ENCODE data around the gene PTPRN2. TPM values are rescaled to one million over a fixed set of nuclear protein-coding genes. Genes with fewer than 3 reads are reported as not detected.

The PTPRN2 gene
- total RNA-seq, 2 donors from 2014 or later: 26.1 to 55.5 TPM

DNA sequence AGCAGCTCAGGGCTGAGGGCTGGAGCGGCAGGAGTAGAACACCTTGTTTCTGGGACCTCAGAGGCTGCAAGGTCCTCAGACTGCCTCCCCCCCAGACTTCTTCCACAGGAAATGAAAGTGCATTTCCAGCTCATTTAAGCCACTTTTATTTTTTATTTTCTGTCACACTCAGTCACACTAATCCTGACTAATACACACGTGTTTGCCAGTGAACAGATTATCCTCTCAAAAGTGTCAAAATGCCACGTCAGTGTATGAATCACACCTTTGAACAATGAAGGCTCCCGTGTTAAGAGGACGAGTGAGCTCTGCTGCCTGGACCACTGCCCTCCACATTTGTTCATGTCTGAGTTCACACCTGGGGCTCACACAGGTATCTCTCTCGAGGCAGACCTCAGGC lies 762.3 kb downstream of the PTPRN2 start:
- no peaks in the 10 kb centered on the region for H3K36me3 ChIP-seq
- DNase-seq (ENCODE audit: low spot score): no peak
- no peak overlapping the region for H3K4me3 ChIP-seq
- intact Hi-C loops (cut with DNase I): no loop called here
- no peak overlapping the region for H3K27ac ChIP-seq
- TF ChIP-seq POLR2A (IDR thresholded peaks at IDR 0.05) (no peak), POLR2AphosphoS5 (IDR thresholded peaks at IDR 0.05) (no peak)
- TF ChIP-seq, protein P1, sequence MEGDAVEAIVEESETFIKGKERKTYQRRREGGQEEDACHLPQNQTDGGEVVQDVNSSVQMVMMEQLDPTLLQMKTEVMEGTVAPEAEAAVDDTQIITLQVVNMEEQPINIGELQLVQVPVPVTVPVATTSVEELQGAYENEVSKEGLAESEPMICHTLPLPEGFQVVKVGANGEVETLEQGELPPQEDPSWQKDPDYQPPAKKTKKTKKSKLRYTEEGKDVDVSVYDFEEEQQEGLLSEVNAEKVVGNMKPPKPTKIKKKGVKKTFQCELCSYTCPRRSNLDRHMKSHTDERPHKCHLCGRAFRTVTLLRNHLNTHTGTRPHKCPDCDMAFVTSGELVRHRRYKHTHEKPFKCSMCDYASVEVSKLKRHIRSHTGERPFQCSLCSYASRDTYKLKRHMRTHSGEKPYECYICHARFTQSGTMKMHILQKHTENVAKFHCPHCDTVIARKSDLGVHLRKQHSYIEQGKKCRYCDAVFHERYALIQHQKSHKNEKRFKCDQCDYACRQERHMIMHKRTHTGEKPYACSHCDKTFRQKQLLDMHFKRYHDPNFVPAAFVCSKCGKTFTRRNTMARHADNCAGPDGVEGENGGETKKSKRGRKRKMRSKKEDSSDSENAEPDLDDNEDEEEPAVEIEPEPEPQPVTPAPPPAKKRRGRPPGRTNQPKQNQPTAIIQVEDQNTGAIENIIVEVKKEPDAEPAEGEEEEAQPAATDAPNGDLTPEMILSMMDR (IDR thresholded peaks at IDR 0.05): no peak
- no peaks in the 10 kb centered on the region for H3K9me3 ChIP-seq
- WGBS: 59% methylated on average over 6 of the region's 6 CpGs
- no peaks in the 10 kb centered on the region for H3K4me1 ChIP-seq (replicated peaks)
- no peaks in the 10 kb centered on the region for H3K27me3 ChIP-seq (replicated peaks; ENCODE audit: insufficient read depth)

DNA sequence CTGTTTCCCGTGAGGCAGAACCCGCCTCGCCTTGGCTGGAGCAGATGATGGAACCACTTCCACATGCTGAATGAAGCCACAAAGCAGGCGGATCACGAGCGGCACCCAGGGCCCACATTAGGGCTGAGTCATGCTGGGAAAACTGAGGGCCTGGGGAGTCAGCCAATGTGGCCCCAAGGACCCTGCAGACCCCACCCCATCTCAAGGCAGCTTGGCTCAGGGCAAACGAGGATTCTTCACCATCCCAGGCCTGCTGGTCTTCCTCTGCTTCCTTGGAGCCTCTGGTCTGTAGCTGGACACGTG lies 762.9 kb downstream of the PTPRN2 start:
- no peak for DNase-seq (ENCODE audit: low spot score)
- 94% methylated on average over 8 of the region's 8 CpGs for WGBS
- no peaks in the 10 kb centered on the region for H3K4me1 ChIP-seq (replicated peaks)
- H3K36me3 ChIP-seq: no peaks in the 10 kb centered on the region
- intact Hi-C loops (cut with DNase I): no loop called here
- TF ChIP-seq POLR2AphosphoS5 (IDR thresholded peaks at IDR 0.05): no peak
- TF ChIP-seq, protein P1 (IDR thresholded peaks at IDR 0.05): no peak
- no peak for TF ChIP-seq POLR2A (IDR thresholded peaks at IDR 0.05)
- no peaks in the 10 kb centered on the region for H3K9me3 ChIP-seq
- no peak overlapping the region for H3K27ac ChIP-seq
- H3K4me3 ChIP-seq: no peak overlapping the region
- no peaks in the 10 kb centered on the region for H3K27me3 ChIP-seq (replicated peaks; ENCODE audit: insufficient read depth)

DNA sequence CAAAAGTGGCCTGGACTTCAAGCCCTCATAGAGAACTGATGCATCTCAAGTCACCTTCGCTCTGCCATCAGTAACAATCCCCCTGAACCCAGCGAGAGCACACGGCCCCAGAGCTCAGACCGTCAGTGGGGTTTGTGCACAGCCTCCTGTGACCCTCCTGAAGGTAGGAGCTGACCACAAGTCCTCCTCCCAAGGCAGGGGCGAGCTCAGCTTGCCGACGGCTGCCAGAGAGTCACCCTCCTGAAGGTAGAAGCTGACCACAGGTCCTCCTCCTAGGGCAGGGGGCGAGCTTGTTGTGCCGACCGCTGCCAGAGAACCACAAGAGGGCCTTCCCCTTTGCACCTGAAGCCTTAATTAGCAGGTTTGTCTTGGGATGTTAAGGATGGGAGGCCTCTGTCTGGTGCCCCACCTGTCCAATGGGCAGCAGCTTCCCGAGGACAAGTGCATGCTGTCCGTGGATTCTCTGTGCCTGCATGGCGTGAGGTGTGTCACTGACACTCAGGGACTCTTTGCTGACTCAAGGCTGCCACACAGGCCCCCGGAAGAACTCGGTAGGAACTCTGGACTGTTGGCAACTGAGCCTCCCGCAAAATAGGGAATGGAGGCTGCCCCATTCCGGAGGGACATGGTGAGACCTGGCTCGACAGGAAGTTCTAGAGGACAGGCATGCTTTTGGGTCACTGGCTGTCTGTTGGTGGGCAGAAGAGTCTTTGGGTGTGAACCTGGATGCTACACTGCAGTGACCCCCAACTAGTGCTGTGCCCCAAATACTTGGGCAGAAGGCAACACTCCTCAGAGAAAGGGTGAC lies 763.4 kb downstream of the PTPRN2 start:
- no peaks in the 10 kb centered on the region for H3K36me3 ChIP-seq
- TF ChIP-seq POLR2AphosphoS5 (IDR thresholded peaks at IDR 0.05) (no peak), POLR2A (IDR thresholded peaks at IDR 0.05) (no peak)
- TF ChIP-seq, protein P1 (IDR thresholded peaks at IDR 0.05): no peak
- H3K27ac ChIP-seq: no peak overlapping the region
- DNase-seq (ENCODE audit: low spot score): no peak
- intact Hi-C loops (cut with DNase I): no loop called here
- 89% methylated on average over 17 of the region's 18 CpGs for WGBS
- H3K4me1 ChIP-seq (replicated peaks): no peaks in the 10 kb centered on the region
- no peaks in the 10 kb centered on the region for H3K27me3 ChIP-seq (replicated peaks; ENCODE audit: insufficient read depth)
- H3K9me3 ChIP-seq: no peaks in the 10 kb centered on the region
- no peak overlapping the region for H3K4me3 ChIP-seq

DNA sequence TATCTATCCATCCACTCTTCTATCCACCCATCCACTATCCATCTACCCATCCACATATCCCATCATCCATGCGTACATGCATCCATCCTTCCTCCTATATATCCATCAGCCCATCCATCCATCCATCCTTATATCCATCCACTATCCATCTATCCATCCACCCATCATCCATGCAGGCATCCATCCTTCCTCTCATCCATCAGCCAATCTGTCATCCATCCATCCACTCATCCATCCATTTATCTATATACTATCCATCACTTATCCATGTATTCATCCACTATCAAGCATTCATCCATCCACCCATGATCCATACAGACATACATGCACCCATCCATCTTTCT lies 765.0 kb downstream of the PTPRN2 start:
- Histone ChIP-seq H3K4me3 (no peak overlapping the region), H3K27ac (no peak overlapping the region), H3K27me3 (replicated peaks; ENCODE audit: insufficient read depth) (no peaks in the 10 kb centered on the region), H3K9me3 (no peaks in the 10 kb centered on the region), H3K36me3 (no peaks in the 10 kb centered on the region), H3K4me1 (replicated peaks) (no peaks in the 10 kb centered on the region)
- TF ChIP-seq POLR2AphosphoS5 (IDR thresholded peaks at IDR 0.05) (no peak), POLR2A (IDR thresholded peaks at IDR 0.05) (no peak)
- TF ChIP-seq, protein P1 (IDR thresholded peaks at IDR 0.05): no peak
- intact Hi-C loops (cut with DNase I): no loop called here
- 98% methylated on average over 1 of the region's 1 CpG for WGBS
- no peak for DNase-seq (ENCODE audit: low spot score)

DNA sequence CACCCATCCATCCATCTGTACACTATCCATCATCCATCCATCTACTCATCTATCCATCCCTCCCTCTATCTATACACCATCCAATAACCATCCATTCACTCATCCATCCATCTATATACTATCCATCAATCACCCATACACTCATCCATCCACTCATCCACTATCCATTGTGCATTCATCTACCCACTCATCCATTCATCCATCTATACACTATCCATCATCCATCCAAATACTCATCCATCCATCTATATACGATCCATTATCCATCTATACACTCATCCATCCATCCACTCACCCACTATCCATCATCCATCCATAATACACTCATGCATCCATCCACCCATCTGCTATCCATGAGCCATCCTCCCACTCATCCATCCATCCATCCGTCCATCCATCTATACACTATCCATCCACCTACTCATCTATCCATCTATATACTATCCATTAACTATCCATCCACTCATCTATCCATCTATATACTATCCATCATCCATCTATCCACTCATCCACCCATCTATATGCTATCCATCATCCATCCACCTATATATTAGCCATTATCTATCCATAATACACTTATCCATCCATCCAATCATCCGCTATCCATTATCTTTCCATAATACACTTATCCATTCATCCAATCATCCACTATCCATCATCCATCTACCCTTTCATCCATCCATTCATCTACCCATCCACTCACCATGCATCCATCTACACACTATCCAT lies 765.5 kb downstream of the PTPRN2 start:
- WGBS: 94% methylated on average over 3 of the region's 3 CpGs
- Histone ChIP-seq H3K4me3 (no peak overlapping the region), H3K27me3 (replicated peaks; ENCODE audit: insufficient read depth) (no peaks in the 10 kb centered on the region), H3K36me3 (no peaks in the 10 kb centered on the region), H3K9me3 (no peaks in the 10 kb centered on the region), H3K27ac (no peak overlapping the region), H3K4me1 (replicated peaks) (no peaks in the 10 kb centered on the region)
- TF ChIP-seq, protein P1 (IDR thresholded peaks at IDR 0.05): no peak
- no peak for TF ChIP-seq POLR2A (IDR thresholded peaks at IDR 0.05)
- no peak for TF ChIP-seq POLR2AphosphoS5 (IDR thresholded peaks at IDR 0.05)
- intact Hi-C loops (cut with DNase I): no loop called here
- DNase-seq (ENCODE audit: low spot score): no peak
